GM12873 (cell line): ENCODE results near the gene ASIC2.
A peak's percentile ranks its signal among the peaks of the same experiment; 100 is the strongest.

Source experiments
- TF ChIP-seq, protein P1 (sequence below): IDR thresholded peaks from 2 replicates; pipeline ENCODE4 v1.5.1; 2012; ENCODE audit warnings: low read depth, mild to moderate bottlenecking, moderate library complexity, low read length, control low read depth; ENCODE audit not compliant: insufficient read depth; ENCODE audit errors: missing control alignments

The ASIC2 gene

DNA sequence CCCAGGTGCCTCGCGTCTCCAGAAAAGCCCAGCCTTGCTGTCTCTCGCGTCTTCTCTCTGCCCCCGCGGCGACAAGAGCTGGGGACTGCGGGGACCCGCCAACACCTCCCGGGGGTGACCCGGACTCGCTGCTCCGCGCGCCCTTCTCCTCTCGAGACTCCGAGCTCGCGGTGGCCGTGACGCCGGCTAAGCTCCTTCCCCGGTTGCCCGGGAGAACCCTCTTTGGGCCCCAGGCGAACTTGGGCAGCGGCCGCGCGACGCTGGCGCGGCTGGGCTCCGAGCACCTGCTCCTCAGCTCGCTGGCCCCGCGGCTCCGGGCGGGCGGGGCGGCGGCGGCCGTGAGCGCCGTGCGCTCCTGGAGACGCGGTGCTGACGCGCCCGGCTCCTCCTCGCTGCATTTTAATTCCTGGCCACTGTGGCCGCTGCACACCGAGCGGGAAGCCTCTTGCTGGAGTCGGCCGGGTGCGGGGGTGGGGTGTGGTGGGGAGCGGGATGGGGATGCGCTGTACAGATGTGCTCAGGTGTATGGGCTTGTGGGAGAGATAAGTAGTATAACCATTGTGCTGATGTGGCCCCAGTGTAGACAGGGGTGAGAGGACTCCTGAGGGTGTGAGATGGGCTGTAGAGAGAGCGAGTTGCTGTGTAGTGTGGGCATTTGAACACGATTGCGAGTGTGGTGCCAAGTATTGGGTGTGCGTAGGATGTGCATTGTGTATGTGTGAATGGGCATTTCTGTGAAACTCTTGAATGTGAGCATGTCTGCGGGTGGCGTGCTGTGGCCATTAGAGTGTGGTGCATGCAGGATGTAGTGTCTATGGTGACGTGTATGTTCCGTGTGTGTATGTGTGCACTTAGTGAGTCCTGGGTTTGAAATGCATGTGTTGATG lies at the start of gene ASIC2:
Gene ASIC2 (minus strand): TSS at position 315 of the 887 bp plus-strand sequence.
- TF ChIP-seq, protein P1, sequence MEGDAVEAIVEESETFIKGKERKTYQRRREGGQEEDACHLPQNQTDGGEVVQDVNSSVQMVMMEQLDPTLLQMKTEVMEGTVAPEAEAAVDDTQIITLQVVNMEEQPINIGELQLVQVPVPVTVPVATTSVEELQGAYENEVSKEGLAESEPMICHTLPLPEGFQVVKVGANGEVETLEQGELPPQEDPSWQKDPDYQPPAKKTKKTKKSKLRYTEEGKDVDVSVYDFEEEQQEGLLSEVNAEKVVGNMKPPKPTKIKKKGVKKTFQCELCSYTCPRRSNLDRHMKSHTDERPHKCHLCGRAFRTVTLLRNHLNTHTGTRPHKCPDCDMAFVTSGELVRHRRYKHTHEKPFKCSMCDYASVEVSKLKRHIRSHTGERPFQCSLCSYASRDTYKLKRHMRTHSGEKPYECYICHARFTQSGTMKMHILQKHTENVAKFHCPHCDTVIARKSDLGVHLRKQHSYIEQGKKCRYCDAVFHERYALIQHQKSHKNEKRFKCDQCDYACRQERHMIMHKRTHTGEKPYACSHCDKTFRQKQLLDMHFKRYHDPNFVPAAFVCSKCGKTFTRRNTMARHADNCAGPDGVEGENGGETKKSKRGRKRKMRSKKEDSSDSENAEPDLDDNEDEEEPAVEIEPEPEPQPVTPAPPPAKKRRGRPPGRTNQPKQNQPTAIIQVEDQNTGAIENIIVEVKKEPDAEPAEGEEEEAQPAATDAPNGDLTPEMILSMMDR = no peak

DNA sequence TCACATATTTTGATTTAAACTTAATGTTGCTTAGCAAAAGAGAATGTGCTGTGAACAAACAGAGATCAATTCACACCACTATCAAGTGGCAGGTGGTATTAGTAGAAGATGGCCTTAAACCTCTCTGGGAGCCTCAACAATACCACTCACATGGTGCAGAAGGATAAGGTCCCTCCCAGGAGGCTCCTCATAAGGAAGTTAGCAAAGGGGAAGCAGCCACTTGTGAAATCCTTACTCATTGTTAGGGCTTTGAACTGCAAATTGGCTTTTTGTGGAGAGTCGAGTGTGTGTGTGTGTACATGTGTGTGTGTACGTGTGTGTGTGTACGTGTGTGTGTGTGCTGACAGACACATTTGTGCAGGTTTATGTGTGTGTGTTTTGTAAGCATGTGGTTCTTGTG lies 48.9 kb upstream of the ASIC2 start:
- TF ChIP-seq, protein P1 = no peak

DNA sequence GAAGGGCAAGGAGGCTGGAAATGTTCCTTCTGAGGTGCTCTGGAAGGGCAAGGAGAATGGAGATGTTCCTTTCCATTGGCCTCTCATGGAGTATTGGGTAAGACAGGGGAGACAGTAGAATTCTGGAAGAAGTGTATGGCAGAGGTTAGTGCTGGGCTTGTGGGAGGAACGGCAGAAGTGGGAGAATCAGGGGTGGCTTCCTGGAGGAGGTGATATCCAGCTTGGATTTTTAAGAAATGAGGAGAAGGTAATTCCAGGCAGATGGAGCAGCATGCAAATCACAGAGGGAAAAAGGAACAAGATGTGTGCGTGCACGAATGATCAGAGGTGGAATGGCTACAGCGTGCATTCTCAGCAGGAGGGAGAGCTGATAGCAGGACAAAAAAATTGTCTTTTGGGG lies 45.1 kb upstream of the ASIC2 start:
- TF ChIP-seq, protein P1 = no peak

DNA sequence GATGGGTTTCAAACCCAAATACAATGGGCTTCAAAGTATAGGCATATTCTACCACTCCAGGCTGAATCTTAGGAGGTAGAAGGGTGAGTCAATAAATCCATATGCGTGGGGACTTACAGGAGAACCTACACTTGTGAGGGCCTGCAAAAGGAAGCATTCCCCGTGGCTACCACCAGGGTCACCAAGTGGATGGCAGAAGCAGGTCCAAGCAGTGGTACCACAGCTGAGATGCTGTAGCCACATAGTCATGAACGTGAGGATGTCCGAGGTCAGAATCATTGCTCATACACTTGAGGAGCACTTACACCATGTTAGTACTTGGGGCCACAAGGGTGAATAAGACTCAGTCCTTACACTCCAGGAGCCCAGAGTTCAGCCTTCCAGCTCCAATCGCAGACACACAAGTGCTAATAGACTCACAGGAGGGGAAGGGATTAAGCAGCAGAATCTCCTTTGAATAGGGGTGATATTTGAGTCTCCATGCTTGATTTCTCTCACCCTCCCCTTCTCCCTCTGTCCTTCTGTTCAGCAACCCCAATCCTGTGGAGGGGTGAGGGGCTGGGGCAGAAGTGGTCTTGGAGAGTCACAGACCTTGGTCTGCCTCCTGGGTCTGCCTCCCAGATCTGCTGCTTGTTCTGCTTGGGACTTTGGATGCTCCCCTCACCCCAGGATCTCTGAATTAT lies 42.5 kb upstream of the ASIC2 start:
- TF ChIP-seq, protein P1 = peak; percentile 45

DNA sequence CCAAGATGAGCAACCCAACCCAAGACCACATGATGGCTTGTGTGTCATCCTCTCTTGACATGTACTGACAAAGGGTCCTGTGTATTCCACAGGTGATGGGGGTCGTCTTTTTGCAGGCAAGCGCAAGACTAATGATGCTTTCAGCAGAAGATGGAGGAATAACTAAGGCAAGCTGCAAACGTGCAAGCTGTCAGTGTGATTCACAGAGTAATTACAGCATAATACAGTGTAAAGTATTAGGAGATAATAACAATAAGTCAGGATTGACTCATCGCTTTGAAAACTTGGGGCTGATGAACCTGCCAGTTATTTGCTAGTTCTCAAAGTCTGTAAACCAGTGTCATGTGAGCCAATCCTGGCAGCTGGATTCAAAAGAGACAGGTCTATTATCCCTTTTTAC lies 41.6 kb upstream of the ASIC2 start:
- TF ChIP-seq, protein P1 = no peak

DNA sequence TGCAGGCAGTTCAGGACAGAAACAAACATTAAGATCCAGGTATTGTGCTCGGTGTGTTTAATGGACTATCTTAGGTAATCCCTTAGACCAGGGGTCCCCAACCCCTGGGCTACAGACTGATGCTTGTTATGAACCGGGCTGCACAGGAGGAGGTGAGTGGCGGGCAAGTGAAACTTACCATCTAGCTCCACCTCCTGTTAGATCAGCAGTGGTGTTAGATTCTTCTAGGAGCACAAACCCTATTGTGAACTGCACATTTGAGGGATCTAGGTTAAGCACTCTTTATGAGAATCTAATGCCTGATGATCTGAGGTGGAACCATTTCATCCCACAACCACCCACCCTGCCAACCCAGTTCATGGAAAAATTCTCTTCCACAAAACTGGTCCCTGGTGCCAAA lies 37.8 kb upstream of the ASIC2 start:
- TF ChIP-seq, protein P1 = no peak

DNA sequence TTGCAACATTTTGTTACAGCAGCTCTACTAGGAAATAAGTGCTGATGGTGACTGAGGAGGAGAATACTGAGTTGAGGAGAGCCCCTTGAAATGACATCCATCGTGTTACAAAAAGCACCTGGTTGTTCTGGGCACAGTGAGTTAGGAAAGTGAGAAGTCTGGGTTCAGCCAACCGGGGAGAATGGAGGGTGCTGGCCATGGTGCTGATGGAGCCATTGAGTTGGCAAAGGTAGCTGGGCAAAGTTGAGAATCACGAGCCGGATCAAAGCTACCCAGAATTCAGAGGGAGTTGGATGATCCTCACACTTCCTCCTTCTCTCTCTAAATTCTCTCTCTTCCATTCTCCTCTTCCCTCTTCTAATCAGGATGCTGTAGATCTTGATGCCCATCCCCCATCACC lies 35.0 kb upstream of the ASIC2 start:
- TF ChIP-seq, protein P1 = no peak
